ENCODE data around the gene GPR25.

The GPR25 gene

DNA sequence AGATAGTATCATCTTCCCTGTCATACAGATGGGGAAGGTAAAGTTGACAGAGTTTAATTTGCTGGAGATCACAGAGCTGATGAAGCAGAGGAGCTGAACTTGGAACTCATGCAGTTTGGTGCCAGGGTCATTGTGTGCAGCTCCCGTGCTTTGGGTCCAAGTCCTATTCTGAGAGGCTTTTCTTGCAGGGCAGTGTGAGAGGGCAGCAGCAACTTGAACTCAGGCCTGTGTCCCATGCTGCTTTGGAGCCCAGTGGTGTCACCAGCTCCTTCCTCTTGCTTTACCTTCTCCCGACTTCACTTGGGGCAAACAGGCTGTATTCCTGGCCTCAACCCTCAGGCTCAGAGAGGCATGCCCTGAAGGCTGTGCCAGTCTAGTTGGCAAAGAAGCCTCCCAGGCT lies 46.6 kb downstream of the GPR25 start:
- no peak for DNase-seq
- H4K20me1 ChIP-seq (ENCODE audit: insufficient read depth, low read length): no peaks in the 10 kb centered on the region
- no peaks in the 10 kb centered on the region for H3K9me2 ChIP-seq (replicated peaks; ENCODE audit: insufficient read depth, low read length)
- H3K27me3 ChIP-seq (replicated peaks; ENCODE audit: insufficient read depth, low read length): no peaks in the 10 kb centered on the region
- no peaks in the 10 kb centered on the region for H3K79me2 ChIP-seq (ENCODE audit: low read length)
- H3K4me3 ChIP-seq (ENCODE audit: low read length): no peak overlapping the region
- H3K4me2 ChIP-seq (ENCODE audit: low read depth, low read length): no peak overlapping the region
- H3K36me3 ChIP-seq (replicated peaks; ENCODE audit: insufficient read depth, low read length): no peaks in the 10 kb centered on the region
- no peaks in the 10 kb centered on the region for H3F3A ChIP-seq (ENCODE audit: insufficient read depth, low read length)
- H3K27ac ChIP-seq (ENCODE audit: low read length): no peak overlapping the region
- H3K9ac ChIP-seq (ENCODE audit: low read length): no peak overlapping the region
- TF ChIP-seq EZH2 (optimal IDR thresholded peaks at IDR 0.05; ENCODE audit: low read depth, low read length): no peak
- H3K4me1 ChIP-seq (ENCODE audit: low read length): no peaks in the 10 kb centered on the region
- H2AFZ ChIP-seq (ENCODE audit: low read length): no peak overlapping the region
- H3K9me3 ChIP-seq (replicated peaks; ENCODE audit: insufficient read depth, low read length): no peaks in the 10 kb centered on the region

DNA sequence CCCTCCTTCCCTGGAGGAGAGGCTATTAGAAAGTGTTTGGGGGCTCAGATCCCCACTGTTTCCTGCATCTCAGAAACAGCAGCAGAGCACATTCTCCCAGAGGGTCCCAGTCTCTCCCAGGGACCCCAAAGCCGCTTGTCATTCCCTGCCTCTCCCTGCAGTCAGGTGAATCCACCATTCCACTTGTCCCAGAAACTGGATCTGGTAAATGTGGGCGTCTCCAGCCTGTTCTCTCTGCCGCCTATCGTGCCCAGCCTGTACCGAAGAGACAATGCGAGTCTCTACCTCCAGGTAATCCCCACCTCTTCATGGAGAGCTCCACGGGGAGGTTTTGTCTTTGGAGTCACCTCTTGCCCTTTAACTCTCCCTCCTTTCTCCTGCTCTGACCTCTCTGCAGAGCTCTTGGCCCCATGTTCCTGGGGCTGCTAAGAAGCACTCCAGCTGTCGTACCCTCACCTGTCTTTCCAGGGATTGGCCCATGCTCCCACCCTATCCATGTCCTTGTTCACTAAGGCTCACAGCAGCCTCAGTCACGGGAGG lies 48.9 kb downstream of the GPR25 start:
- H3K9me2 ChIP-seq (replicated peaks; ENCODE audit: insufficient read depth, low read length): no peaks in the 10 kb centered on the region
- no peak for TF ChIP-seq EZH2phosphoT487 (IDR thresholded peaks at IDR 0.05; ENCODE audit: low read length)
- H3K27me3 ChIP-seq (replicated peaks; ENCODE audit: insufficient read depth, low read length): no peaks in the 10 kb centered on the region
- no peaks in the 10 kb centered on the region for H3K4me1 ChIP-seq (ENCODE audit: low read length)
- no peaks in the 10 kb centered on the region for H4K20me1 ChIP-seq (ENCODE audit: insufficient read depth, low read length)
- H3K4me3 ChIP-seq (ENCODE audit: low read length): no peak overlapping the region
- H3K4me2 ChIP-seq (ENCODE audit: low read depth, low read length): no peak overlapping the region
- H3F3A ChIP-seq (ENCODE audit: insufficient read depth, low read length): no peaks in the 10 kb centered on the region
- H3K27ac ChIP-seq (ENCODE audit: low read length): no peak overlapping the region
- H3K79me2 ChIP-seq (ENCODE audit: low read length): no peaks in the 10 kb centered on the region
- H3K9ac ChIP-seq (ENCODE audit: low read length): no peak overlapping the region
- H3K9me3 ChIP-seq (replicated peaks; ENCODE audit: insufficient read depth, low read length): no peaks in the 10 kb centered on the region
- DNase-seq: no peak
- no peak overlapping the region for H2AFZ ChIP-seq (ENCODE audit: low read length)
- H3K36me3 ChIP-seq (replicated peaks; ENCODE audit: insufficient read depth, low read length): no peaks in the 10 kb centered on the region

DNA sequence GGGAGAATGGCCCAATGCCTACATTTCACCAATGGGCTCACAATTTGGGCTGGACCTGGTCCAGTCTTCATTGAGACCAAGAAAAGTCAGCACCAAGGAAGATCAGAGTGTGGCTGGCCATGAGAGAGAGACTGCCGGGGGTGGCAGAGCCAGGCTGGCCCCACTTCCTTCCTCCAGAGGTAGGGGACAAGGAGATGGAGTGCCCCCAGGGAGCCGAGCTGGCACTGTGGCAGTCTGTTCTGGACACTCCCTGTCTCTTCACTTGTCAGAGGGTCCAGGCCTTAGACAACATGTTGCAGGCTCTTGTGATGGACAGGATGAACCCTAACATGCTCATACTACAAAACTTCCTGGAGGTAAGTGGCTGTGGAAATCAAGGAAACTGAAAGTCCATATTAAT lies 49.6 kb downstream of the GPR25 start:
- Histone ChIP-seq H3K9me2 (replicated peaks; ENCODE audit: insufficient read depth, low read length) (no peaks in the 10 kb centered on the region), H4K20me1 (ENCODE audit: insufficient read depth, low read length) (no peaks in the 10 kb centered on the region), H3K4me2 (ENCODE audit: low read depth, low read length) (no peak overlapping the region), H3F3A (ENCODE audit: insufficient read depth, low read length) (no peaks in the 10 kb centered on the region), H2AFZ (ENCODE audit: low read length) (no peak overlapping the region), H3K9me3 (replicated peaks; ENCODE audit: insufficient read depth, low read length) (no peaks in the 10 kb centered on the region), H3K4me3 (ENCODE audit: low read length) (no peak overlapping the region), H3K36me3 (replicated peaks; ENCODE audit: insufficient read depth, low read length) (no peaks in the 10 kb centered on the region), H3K27ac (ENCODE audit: low read length) (no peak overlapping the region), H3K79me2 (ENCODE audit: low read length) (no peaks in the 10 kb centered on the region), H3K9ac (ENCODE audit: low read length) (no peak overlapping the region), H3K27me3 (replicated peaks; ENCODE audit: insufficient read depth, low read length) (no peaks in the 10 kb centered on the region), H3K4me1 (ENCODE audit: low read length) (no peaks in the 10 kb centered on the region)
- TF ChIP-seq EZH2 (optimal IDR thresholded peaks at IDR 0.05; ENCODE audit: low read depth, low read length) (no peak), EZH2phosphoT487 (IDR thresholded peaks at IDR 0.05; ENCODE audit: low read length) (no peak)
- TF ChIP-seq, protein P1, sequence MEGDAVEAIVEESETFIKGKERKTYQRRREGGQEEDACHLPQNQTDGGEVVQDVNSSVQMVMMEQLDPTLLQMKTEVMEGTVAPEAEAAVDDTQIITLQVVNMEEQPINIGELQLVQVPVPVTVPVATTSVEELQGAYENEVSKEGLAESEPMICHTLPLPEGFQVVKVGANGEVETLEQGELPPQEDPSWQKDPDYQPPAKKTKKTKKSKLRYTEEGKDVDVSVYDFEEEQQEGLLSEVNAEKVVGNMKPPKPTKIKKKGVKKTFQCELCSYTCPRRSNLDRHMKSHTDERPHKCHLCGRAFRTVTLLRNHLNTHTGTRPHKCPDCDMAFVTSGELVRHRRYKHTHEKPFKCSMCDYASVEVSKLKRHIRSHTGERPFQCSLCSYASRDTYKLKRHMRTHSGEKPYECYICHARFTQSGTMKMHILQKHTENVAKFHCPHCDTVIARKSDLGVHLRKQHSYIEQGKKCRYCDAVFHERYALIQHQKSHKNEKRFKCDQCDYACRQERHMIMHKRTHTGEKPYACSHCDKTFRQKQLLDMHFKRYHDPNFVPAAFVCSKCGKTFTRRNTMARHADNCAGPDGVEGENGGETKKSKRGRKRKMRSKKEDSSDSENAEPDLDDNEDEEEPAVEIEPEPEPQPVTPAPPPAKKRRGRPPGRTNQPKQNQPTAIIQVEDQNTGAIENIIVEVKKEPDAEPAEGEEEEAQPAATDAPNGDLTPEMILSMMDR (IDR thresholded peaks at IDR 0.05; ENCODE audit: low read length): no peak
- DNase-seq: no peak

DNA sequence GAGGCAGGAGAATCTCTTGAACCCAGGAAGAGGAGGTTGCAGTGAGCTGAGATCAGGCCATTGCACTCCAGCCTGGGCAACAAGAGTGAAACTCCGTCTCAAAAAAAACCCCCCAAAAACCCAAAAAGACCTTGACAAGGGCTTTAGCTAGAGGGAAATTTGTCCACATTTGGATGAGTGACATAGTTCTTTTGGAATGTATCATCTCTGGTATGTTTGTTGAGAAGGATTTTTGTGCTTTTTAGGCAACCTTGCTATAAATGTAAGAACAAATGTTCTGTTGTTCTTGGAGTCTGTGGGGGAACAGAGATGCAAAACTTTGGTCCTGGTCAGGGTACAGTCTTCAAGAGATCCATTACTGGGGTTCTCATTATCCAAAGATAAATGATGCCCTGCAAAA lies 50.8 kb downstream of the GPR25 start:
- H3K4me1 ChIP-seq (ENCODE audit: low read length): no peaks in the 10 kb centered on the region
- no peaks in the 10 kb centered on the region for H3K9me3 ChIP-seq (replicated peaks; ENCODE audit: insufficient read depth, low read length)
- no peak overlapping the region for H3K9ac ChIP-seq (ENCODE audit: low read length)
- H3K4me3 ChIP-seq (ENCODE audit: low read length): no peak overlapping the region
- DNase-seq: no peak
- H3K36me3 ChIP-seq (replicated peaks; ENCODE audit: insufficient read depth, low read length): no peaks in the 10 kb centered on the region
- no peak overlapping the region for H2AFZ ChIP-seq (ENCODE audit: low read length)
- no peaks in the 10 kb centered on the region for H3F3A ChIP-seq (ENCODE audit: insufficient read depth, low read length)
- H3K4me2 ChIP-seq (ENCODE audit: low read depth, low read length): no peak overlapping the region
- H3K79me2 ChIP-seq (ENCODE audit: low read length): no peaks in the 10 kb centered on the region
- H4K20me1 ChIP-seq (ENCODE audit: insufficient read depth, low read length): no peaks in the 10 kb centered on the region
- no peak for TF ChIP-seq EZH2 (optimal IDR thresholded peaks at IDR 0.05; ENCODE audit: low read depth, low read length)
- no peaks in the 10 kb centered on the region for H3K27me3 ChIP-seq (replicated peaks; ENCODE audit: insufficient read depth, low read length)
- H3K27ac ChIP-seq (ENCODE audit: low read length): no peak overlapping the region
- no peaks in the 10 kb centered on the region for H3K9me2 ChIP-seq (replicated peaks; ENCODE audit: insufficient read depth, low read length)
